Activated T-helper 2 cell treated with anti-CD3 and anti-CD28 coated beads, Interferon-gamma antibody, Interleukin-2, Interleukin-4, amounts not matched to agents 10 μg/mL and 5 μg/mL and 100 μg/mL, durations not matched to agents 14 hours and 24 hours and 36 hours (primary cell): ENCODE measurements around the gene OR2T27. TPM values are rescaled to one million over a fixed set of nuclear protein-coding genes. Genes with fewer than 3 reads are reported as not detected.
"Not testable (repeated sequence)": the region's sequence is repeated elsewhere in the genome, so short reads cannot be mapped to it uniquely, and the experiment has no call there.

ENCODE experiments used
- DNase-seq: peaks from one replicate; pipeline ENCODE4 v3.0.0; 2021; ENCODE audit warnings: low spot score
- H3K27ac Mint-ChIP-seq: one replicate; pipeline ENCODE4 v1.8.0; 2021; ENCODE audit warnings: mixed read lengths
- H3K27me3 Mint-ChIP-seq: one replicate; pipeline ENCODE4 v1.8.0; 2021; ENCODE audit warnings: low read depth, mixed read lengths
- H3K36me3 Mint-ChIP-seq: one replicate; pipeline ENCODE4 v1.8.0; 2021; ENCODE audit warnings: low read depth, mixed read lengths
- H3K4me1 Mint-ChIP-seq: one replicate; pipeline ENCODE4 v1.8.0; 2021; ENCODE audit warnings: low read depth, mixed read lengths
- H3K4me3 Mint-ChIP-seq: one replicate; pipeline ENCODE4 v1.8.0; 2021; ENCODE audit warnings: low read depth, mild to moderate bottlenecking, moderate library complexity, mixed read lengths
- H3K9me3 Mint-ChIP-seq: one replicate; pipeline ENCODE4 v1.8.0; 2021; ENCODE audit warnings: mixed read lengths
- intact Hi-C: fragments of 100-400 bp; cut with micrococcal nuclease; formaldehyde crosslinking; loops from one replicate; pipeline ENCODE4 v1.15.1; 2023
- total RNA-seq: library from RNA; stranded (reverse); gene quantifications from 2 replicates; pipeline ENCODE4 v1.2.3, GENCODE V29; 2022

OR2T27 gene, protein sequence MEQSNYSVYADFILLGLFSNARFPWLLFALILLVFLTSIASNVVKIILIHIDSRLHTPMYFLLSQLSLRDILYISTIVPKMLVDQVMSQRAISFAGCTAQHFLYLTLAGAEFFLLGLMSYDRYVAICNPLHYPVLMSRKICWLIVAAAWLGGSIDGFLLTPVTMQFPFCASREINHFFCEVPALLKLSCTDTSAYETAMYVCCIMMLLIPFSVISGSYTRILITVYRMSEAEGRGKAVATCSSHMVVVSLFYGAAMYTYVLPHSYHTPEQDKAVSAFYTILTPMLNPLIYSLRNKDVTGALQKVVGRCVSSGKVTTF
- not detected in 2 replicates for total RNA-seq

DNA sequence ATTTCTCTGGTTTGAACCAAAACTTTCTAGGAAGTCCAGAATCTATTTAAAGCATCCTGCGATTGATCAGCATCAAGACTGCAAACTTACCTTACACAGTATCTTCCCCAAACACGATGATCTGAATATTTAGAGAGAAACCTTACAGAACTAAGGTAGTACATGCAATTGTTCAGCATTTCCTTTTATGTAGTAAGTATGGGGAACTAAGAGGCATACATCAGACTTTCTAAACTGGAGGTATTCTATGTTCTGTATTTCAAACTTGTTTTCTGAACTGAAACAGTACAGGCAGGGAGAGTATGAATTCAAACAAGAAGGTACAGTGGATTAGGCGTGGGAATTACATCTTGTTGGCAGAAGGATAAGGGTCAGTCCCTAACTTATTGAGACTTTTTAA lies at the start of gene OR2T27:
Gene OR2T27, minus strand, starts transcription at position 175 of the 400 bp plus-strand sequence. CDS start 4,644 bp downstream, outside the sequence.
- H3K27me3 Mint-ChIP-seq, H3K9me3 Mint-ChIP-seq, H3K27ac Mint-ChIP-seq, H3K36me3 Mint-ChIP-seq, H3K4me1 Mint-ChIP-seq, DNase-seq, intact Hi-C loops, H3K4me3 Mint-ChIP-seq: not testable (repeated sequence)

DNA sequence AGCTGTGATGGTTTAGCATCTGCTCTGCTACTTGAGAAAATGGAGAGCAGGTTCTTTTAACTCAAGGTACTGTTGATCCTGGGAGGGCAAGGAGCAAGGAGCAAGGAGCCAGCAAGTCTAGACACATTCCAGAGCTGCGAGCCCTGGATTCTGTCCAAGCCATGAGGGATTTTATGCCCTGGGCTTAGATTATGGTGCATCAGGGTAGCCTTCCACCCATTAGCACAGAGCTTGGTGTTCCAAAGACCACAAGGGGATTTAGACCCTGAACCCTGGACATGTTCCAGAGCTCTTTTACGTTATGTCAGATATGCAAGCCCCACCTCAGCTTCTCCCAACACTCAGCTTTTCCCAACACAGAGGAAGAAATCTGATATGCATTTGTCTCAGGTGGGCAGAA lies 49.3 kb upstream of the OR2T27 start:
- intact Hi-C loops: no loop called here
- Mint-ChIP-seq H3K27me3 (no peaks in the 10 kb centered on the region), H3K27ac (no peak overlapping the region), H3K36me3 (no peaks in the 10 kb centered on the region), H3K4me3 (no peak overlapping the region), H3K9me3 (no peaks in the 10 kb centered on the region), H3K4me1 (no peaks in the 10 kb centered on the region)
- no peak for DNase-seq

DNA sequence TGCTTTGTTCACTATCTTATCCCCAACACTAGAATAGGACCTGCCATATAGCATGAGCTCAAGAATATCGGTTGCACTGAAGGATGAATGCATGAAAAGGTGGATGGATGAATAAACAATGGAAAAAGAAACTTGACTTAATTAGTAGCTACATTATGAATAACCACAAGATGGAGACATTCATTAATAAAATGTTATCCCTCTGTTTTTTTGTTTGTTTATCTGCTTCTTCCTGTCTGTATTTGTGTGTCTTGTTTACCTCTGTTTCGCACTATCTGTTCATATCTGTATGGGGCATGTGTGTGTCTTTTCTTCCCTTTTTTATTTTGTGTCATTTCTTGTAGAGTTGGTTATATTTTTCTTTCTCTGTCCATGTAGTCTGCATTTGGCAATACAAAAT lies 48.3 kb upstream of the OR2T27 start:
- intact Hi-C loops: no loop called here
- Mint-ChIP-seq H3K9me3 (no peaks in the 10 kb centered on the region), H3K27ac (no peak overlapping the region), H3K4me1 (no peaks in the 10 kb centered on the region), H3K36me3 (no peaks in the 10 kb centered on the region), H3K27me3 (no peaks in the 10 kb centered on the region), H3K4me3 (no peak overlapping the region)
- no peak for DNase-seq

DNA sequence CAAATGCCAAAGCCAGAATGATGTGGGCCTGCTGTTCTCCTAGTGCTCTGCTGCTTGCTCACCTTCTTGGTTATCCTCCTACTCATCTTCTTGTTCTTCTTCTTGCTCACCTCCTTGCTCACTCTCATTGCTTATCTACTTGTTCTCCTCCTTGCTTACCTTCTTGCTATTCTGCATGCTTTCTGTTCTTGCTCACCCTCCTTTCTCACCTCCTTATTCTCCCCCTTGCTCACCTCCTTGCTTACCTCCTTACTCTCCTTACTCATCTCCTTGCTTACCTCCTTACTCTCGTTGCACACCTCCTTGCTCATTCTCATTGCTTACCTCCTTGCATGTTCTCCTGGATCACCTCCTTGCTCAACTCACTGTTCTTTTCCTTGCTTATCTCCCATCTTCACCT lies 47.4 kb upstream of the OR2T27 start, which contains the start of gene OR14I1:
Gene OR14I1, minus strand, starts transcription at position 53 of the 400 bp plus-strand sequence.
- H3K27ac Mint-ChIP-seq: no peak within 1 kb of the TSS
- H3K4me3 Mint-ChIP-seq: no peak within 1 kb of the TSS
- no peak for DNase-seq
- H3K4me1 Mint-ChIP-seq: no peaks in the 10 kb centered on the region
- no peaks in the 10 kb centered on the region for H3K27me3 Mint-ChIP-seq
- no peaks in the 10 kb centered on the region for H3K36me3 Mint-ChIP-seq
- intact Hi-C loops: no loop called here
- H3K9me3 Mint-ChIP-seq: no peaks in the 10 kb centered on the region

DNA sequence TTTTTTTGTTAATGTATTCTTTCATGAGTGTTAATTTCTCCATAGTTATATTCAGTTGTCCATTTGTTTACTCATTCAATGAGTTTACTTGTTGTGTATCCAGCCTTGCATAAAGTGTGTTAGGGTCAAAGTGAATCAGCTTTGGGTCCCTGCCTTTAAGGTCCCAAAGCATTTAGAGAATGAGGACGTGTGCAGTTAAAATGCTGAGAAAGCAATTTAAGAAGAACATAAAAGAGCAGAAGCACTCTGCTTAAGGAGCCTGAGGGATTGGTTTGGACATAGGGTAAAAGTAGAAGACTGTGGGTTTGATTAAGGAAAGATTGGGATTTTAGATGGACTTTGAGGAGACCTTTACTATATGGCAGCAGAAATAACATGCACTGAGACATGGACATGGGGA lies 43.8 kb upstream of the OR2T27 start:
- intact Hi-C loops: no loop called here
- Mint-ChIP-seq H3K36me3 (no peaks in the 10 kb centered on the region), H3K4me3 (no peak overlapping the region), H3K27ac (no peak overlapping the region), H3K9me3 (no peaks in the 10 kb centered on the region), H3K4me1 (no peaks in the 10 kb centered on the region), H3K27me3 (no peaks in the 10 kb centered on the region)
- no peak for DNase-seq

DNA sequence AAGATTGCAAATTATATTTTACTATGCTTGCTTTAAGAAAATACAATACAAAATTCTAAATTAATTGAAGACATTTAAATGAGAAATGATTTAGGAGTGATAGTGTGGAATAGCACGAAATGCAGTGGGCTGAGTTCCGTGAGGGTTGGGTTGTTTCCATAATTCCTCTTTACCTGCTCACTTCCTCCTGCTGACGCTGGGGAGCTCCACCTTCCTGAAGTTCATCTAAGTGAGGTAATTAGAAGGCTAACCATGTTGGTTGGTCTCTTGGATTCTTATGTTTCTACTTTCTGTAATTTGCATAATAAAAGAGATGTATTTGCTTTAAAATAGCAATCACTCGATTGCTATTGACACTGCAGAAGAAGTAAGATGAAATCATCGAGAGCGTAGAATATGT lies 42.6 kb upstream of the OR2T27 start:
- DNase-seq: no peak
- Mint-ChIP-seq H3K4me3 (no peak overlapping the region), H3K36me3 (no peaks in the 10 kb centered on the region), H3K27me3 (no peaks in the 10 kb centered on the region), H3K9me3 (no peaks in the 10 kb centered on the region), H3K27ac (no peak overlapping the region), H3K4me1 (no peaks in the 10 kb centered on the region)
- intact Hi-C loops: no loop called here

DNA sequence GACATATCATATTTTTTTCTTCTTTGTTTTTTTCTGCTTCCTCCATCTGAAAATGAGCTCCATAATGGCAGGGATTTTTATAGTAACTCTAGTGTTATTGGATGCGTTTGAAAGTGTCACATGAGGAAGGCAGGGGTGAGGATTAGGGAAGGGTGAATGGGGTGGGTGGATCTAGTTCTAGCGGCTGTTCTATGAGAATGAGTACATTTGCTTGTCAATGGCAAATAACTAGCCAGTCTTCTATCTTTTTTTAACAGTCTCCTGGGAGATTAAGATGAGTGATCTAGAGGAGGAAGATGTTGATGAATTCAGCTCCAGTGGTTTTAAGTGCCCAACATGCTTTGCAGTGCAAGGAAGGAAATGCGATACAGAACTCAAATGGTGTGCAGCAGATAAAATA lies 41.4 kb upstream of the OR2T27 start:
- no peaks in the 10 kb centered on the region for H3K27me3 Mint-ChIP-seq
- no peak for DNase-seq
- H3K4me3 Mint-ChIP-seq: no peak overlapping the region
- peaks cover 5% of the 10 kb centered on the region for H3K9me3 Mint-ChIP-seq
- H3K27ac Mint-ChIP-seq: no peak overlapping the region
- H3K4me1 Mint-ChIP-seq: no peaks in the 10 kb centered on the region
- no peaks in the 10 kb centered on the region for H3K36me3 Mint-ChIP-seq
- intact Hi-C loops: no loop called here

DNA sequence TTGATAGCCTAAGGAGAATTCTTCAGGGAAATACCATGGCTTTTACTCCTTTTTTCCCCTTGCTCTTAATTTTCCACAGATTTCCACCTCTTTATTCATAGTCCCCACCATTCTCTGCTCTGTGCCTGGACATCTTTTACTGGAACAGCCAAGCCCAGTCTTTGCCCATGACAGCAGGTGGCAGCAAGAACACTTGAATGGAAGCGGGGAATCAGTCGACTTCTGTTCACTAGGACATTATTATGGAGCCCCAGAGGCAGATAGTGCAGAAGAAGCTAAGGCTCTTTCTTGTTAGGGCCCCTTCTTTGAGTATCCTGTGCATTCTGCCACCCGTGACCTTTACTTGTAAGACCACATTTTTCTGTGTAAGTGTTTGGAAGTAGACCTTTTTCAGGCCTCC lies 40.9 kb upstream of the OR2T27 start:
- intact Hi-C loops: no loop called here
- no peaks in the 10 kb centered on the region for H3K36me3 Mint-ChIP-seq
- H3K27me3 Mint-ChIP-seq: no peaks in the 10 kb centered on the region
- no peak for DNase-seq
- no peak overlapping the region for H3K27ac Mint-ChIP-seq
- H3K4me3 Mint-ChIP-seq: no peak overlapping the region
- peaks cover 5% of the 10 kb centered on the region for H3K9me3 Mint-ChIP-seq
- H3K4me1 Mint-ChIP-seq: no peaks in the 10 kb centered on the region

DNA sequence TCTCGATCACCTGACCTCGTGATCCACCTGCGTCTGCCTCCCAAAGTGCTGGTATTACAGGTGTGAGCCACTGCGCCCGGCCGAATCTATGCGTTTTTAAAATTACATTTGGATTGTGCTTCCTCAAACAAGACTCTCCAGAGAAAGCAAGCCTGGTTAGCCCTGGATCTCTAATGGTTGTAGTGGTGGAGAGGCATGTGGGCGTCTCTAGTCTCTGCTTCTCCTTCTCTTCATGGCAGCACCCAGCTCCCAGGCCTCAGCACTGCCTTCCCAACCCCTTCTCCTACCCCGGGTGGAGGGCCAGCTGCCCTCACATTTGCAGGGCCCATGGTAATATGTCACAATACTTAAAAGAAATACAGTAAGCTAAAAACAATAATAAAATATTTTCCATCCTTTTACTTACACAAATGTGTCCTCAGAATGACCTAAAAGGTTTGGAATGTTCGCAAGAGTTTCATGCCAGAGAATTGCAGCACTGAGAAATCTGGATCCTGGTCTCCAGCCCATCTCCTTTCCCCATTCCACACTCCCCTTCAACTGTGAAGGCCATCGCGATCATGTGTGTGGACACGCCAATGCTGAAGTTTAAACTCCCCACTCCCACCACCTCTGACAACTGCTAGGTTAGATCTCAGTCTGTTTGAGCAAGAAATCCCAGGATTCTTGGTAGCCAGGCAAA lies 40.3 kb upstream of the OR2T27 start:
- DNase-seq: no peak
- Mint-ChIP-seq H3K4me3 (no peak overlapping the region), H3K27ac (no peak overlapping the region), H3K4me1 (no peaks in the 10 kb centered on the region), H3K27me3 (no peaks in the 10 kb centered on the region), H3K36me3 (no peaks in the 10 kb centered on the region), H3K9me3 (peaks cover 5% of the 10 kb centered on the region)
- intact Hi-C loops: no loop called here

DNA sequence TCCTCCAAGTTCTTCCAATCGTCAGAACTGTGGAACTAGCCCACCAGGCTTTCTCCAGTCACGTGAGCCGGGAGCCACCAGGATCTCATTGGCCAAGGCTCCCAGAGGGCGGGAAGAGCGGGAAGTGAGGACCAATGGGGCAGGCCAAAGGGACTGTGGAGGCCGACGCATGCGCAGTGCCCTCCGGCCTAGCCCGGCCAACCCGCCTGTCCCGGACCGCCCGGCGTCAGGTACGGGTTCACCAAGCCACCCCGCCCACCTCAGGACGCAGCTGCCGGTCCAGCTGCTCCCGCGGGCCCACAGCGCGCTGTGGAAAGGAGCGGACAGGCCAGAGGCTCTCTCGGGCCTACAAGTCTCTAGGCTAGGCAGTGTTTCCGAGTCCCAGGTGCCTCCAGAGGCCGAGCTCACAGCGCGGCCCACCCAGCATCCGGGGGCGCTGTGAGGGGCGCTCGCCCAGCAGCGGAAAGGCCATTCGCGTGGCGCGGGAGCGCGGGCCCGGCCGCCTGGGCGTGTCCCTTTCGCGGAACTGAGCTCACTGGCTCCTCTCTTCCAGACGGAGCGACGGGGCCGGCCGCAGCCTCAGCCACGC lies 36.3 kb upstream of the OR2T27 start:
- Mint-ChIP-seq H3K27ac (no peak overlapping the region), H3K4me1 (peaks cover 4% of the 10 kb centered on the region), H3K27me3 (no peaks in the 10 kb centered on the region), H3K36me3 (no peaks in the 10 kb centered on the region), H3K4me3 (no peak overlapping the region), H3K9me3 (peaks cover 12% of the 10 kb centered on the region)
- intact Hi-C loops: no loop called here
- no peak for DNase-seq

DNA sequence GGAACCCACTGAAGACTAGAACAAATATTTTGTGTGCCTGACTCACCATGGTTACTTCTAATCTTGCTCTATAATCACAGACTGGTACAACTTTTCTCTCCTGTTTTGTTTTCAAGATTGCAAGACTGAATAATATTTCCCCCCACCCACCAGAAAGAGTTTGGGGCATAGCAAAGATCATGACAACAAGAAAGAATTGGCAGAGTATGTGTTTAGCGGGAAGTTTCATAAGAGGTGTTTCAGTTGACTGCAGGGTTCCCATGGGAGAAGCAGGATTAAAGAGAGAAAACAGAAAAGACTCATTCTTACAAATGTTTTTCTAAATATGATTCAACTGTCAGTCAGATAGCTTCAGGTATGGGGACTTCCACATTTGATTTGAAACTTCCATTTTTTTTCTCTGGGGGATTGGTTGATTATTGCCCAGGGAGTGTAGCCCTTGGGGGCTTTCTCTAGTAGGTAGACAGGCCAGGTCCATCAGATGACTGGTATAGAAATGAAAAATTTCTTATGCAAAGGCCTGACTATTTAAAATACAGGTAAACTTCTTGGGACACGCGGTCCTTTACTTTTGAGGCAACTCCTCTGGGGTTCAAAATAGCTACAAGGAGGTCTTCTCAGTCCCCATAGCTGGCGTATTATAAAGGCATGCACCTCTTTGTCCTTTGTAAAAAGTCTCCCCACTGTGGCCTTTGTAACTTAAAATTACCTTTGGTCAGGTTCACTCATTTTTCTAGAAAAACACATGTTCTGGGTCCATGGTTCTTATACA lies 33.4 kb upstream of the OR2T27 start:
- Mint-ChIP-seq H3K36me3 (no peaks in the 10 kb centered on the region), H3K9me3 (peaks cover 12% of the 10 kb centered on the region), H3K4me1 (peaks cover 4% of the 10 kb centered on the region), H3K4me3 (no peak overlapping the region), H3K27ac (no peak overlapping the region), H3K27me3 (peaks cover 3% of the 10 kb centered on the region)
- intact Hi-C loops: loop anchor here (5.0 kb wide), 1 partner anchor 66 kb away; no protein-coding TSS in a partner anchor
- no peak for DNase-seq

DNA sequence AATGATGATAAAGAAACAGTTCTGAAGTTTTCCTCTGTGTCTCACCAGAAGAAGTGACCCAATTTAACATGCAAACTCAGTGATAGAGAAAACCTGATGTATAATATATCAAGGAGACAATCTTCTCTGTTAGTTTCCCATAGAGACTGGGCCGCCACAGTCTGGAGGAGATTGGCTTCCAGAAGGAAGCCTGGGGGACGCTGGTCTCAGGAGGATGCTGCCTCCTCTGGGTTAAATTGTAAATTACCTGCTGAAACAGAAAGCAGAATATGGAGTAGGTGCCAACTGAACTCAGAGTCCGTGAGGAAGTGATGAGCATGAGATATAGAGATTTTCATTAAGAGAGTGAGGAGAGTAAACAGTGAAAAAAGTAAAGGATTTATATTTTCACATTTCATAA lies 31.5 kb upstream of the OR2T27 start:
- no peak for DNase-seq
- peaks cover 3% of the 10 kb centered on the region for H3K27me3 Mint-ChIP-seq
- intact Hi-C loops: loop anchor here (1.0 to 5.0 kb wide), 3 partner anchors 65 to 283 kb away; no protein-coding TSS in a partner anchor
- H3K36me3 Mint-ChIP-seq: no peaks in the 10 kb centered on the region
- H3K9me3 Mint-ChIP-seq: peaks cover 7% of the 10 kb centered on the region
- no peak overlapping the region for H3K27ac Mint-ChIP-seq
- H3K4me3 Mint-ChIP-seq: no peak overlapping the region
- H3K4me1 Mint-ChIP-seq: peaks cover 4% of the 10 kb centered on the region
